AG10803 (cell line): ENCODE results near the gene C4orf50.

ENCODE experiments used
- DNase-seq: peaks from one replicate; pipeline ENCODE4 v3.0.0; 2010; ENCODE audit warnings: low read depth
- H3K4me3 ChIP-seq: 2 replicates; pipeline ENCODE4 v1.5.1; 2011; ENCODE audit warnings: mild to moderate bottlenecking, low read length, control low read depth
- CTCF ChIP-seq: conservative IDR thresholded peaks from 2 replicates; pipeline ENCODE4 v1.5.1; 2011; ENCODE audit warnings: mild to moderate bottlenecking, low read length, control low read depth, inconsistent platforms

C4orf50 gene

GRCh38 chr4:5976921-5977320 lies 41.3 kb downstream of the C4orf50 start:
- no peak for DNase-seq
- H3K4me3 ChIP-seq, result no peak overlapping the region
- TF ChIP-seq CTCF, result no peak

- no peak for DNase-seq
- TF ChIP-seq CTCF, result no peak
- no peak overlapping the region for H3K4me3 ChIP-seq
These were observed 41.8 kb downstream of the C4orf50 start for GRCh38 chr4:5976431-5976830.

DNA sequence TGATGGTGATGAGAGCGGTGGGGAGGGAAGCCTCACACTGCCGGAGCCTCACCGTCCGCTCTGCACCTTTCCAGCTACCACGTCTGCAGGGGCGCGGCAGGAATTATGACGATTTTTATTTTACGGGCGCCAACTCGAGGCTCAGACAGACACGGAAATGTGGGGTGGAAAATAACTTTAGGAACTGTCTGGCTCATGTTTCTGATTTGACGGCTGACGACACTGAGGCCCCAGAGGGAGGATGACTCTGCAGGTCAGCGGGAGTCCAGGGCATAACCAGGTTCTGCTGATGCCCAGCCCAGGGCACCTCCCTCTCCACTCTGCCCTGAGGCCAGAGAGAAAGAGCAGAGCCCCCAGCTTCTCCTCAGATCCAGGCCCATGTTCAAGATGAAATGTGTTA lies 43.9 kb downstream of the C4orf50 start:
- no peak for TF ChIP-seq CTCF
- no peak for DNase-seq
- H3K4me3 ChIP-seq, result no peak overlapping the region

GRCh38 chr4:5973486-5974220 lies 44.6 kb downstream of the C4orf50 start:
- H3K4me3 ChIP-seq, result no peak overlapping the region
- TF ChIP-seq CTCF, result no peak
- no peak for DNase-seq

DNA sequence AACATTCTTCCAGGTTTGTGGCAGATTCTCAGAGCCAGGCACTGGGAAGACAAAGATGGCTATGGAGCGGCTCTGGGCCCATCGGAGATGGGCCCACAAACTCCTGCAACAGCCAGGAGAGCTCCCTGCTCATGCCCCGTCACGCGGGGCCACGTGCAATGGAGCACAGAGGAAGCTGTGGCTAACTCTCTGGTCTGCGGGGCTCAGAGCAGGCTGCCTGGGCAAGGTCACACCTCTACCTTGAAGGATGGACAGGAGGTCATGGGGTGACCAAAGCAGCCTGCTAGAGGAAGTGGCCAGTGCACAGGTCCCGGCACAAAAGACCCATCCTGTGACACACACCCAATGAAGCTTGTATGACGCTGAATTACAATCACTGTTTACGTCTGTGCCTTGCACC lies 45.2 kb downstream of the C4orf50 start:
- TF ChIP-seq CTCF, result no peak
- DNase-seq, result no peak
- H3K4me3 ChIP-seq, result no peak overlapping the region

DNA sequence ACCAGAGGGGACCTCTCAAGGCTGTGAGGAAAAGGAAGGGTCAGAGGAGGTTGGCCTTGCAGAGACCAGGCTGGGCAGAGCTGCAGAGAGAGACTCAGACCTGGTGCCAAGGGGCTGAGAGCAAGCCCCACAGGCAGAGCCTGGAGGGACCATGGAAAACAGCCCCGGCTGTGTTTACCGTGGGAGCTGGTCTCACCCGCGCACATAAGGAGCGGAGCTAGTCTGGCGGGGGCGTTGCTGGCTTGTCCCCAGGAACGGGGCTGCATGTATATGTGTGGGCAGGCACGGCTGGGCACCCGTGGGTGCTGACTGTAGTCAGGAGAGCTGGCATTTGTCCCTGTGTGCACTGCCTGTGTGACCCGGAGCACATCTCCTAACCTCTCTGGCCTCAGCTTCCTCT lies 45.7 kb downstream of the C4orf50 start:
- no peak for TF ChIP-seq CTCF
- no peak overlapping the region for H3K4me3 ChIP-seq
- no peak for DNase-seq

GRCh38 chr4:5971078-5971450 lies 47.2 kb downstream of the C4orf50 start:
- no peak for DNase-seq
- no peak for TF ChIP-seq CTCF
- no peak overlapping the region for H3K4me3 ChIP-seq
